H9 (cell line): ENCODE measurements around the gene RBM19. TPM values are rescaled to one million over a fixed set of nuclear protein-coding genes. Genes with fewer than 3 reads are reported as not detected.

Source experiments
- DNase-seq: peaks from one replicate; pipeline ENCODE4 v3.0.0-alpha.2; 2017
- H2AFZ ChIP-seq: one replicate; pipeline ENCODE4 v1.6.1; 2013; ENCODE audit warnings: mild to moderate bottlenecking, low read length, control low read depth, moderate library complexity
- H2AK5ac ChIP-seq: 2 replicates; pipeline ENCODE4 v1.6.1; 2013; ENCODE audit warnings: low read length, control low read depth, mixed read lengths; ENCODE audit not compliant: insufficient read length
- H2BK120ac ChIP-seq: one replicate; pipeline ENCODE4 v1.6.1; 2013; ENCODE audit warnings: low read depth, mild to moderate bottlenecking, low read length, control low read depth, inconsistent platforms; ENCODE audit not compliant: poor library complexity, severe bottlenecking
- H2BK12ac ChIP-seq: 2 replicates; pipeline ENCODE4 v1.6.1; 2013; ENCODE audit warnings: low read length, control low read depth, mixed read lengths, low read depth; ENCODE audit not compliant: insufficient read length
- H2BK15ac ChIP-seq: 2 replicates; pipeline ENCODE4 v1.6.1; 2013; ENCODE audit warnings: low read depth, low read length, control low read depth
- H2BK20ac ChIP-seq: one replicate; pipeline ENCODE4 v1.6.1; 2013; ENCODE audit warnings: low read depth, mild to moderate bottlenecking, low read length, control low read depth, inconsistent platforms; ENCODE audit not compliant: poor library complexity, severe bottlenecking
- H2BK5ac ChIP-seq: 2 replicates; pipeline ENCODE4 v1.6.1; 2013; ENCODE audit warnings: low read length, control low read depth, mixed read lengths; ENCODE audit not compliant: insufficient read length
- H3K14ac ChIP-seq: 2 replicates; pipeline ENCODE4 v1.6.1; 2013; ENCODE audit warnings: low read length, control low read depth; ENCODE audit not compliant: insufficient read depth
- H3K18ac ChIP-seq: 2 replicates; pipeline ENCODE4 v1.6.1; 2013; ENCODE audit warnings: low read depth, mild to moderate bottlenecking, mixed read lengths, low read length, control low read depth; ENCODE audit not compliant: insufficient read length
- H3K23ac ChIP-seq: 2 replicates; pipeline ENCODE4 v1.6.1; 2013; ENCODE audit warnings: low read length, control low read depth, mixed read lengths, low read depth; ENCODE audit not compliant: insufficient read length
- H3K23me2 ChIP-seq: 2 replicates; pipeline ENCODE4 v1.6.1; 2013; ENCODE audit warnings: low read depth, mild to moderate bottlenecking, mixed read lengths, low read length, control low read depth; ENCODE audit not compliant: insufficient read length, poor library complexity, severe bottlenecking
- H3K27ac ChIP-seq: 2 replicates; pipeline ENCODE4 v1.5.1; 2013; ENCODE audit warnings: low read length, control low read depth, mixed read lengths, low read depth; ENCODE audit not compliant: insufficient read length
- H3K27me3 ChIP-seq: 2 replicates; pipeline ENCODE4 v1.6.1; 2013; ENCODE audit warnings: low read length, control low read depth, inconsistent platforms; ENCODE audit not compliant: insufficient read depth
- H3K4ac ChIP-seq: 2 replicates; pipeline ENCODE4 v1.6.1; 2013; ENCODE audit warnings: low read depth, mild to moderate bottlenecking, control low read depth, inconsistent platforms, low read length, moderate library complexity
- H3K4me1 ChIP-seq: 2 replicates; pipeline ENCODE4 v1.6.1; 2013; ENCODE audit warnings: low read length, control low read depth, inconsistent platforms; ENCODE audit not compliant: insufficient read depth
- H3K4me2 ChIP-seq: 2 replicates; pipeline ENCODE4 v1.6.1; 2013; ENCODE audit warnings: low read length, control low read depth, mixed read lengths; ENCODE audit not compliant: insufficient read length, insufficient read depth
- H3K56ac ChIP-seq: 2 replicates; pipeline ENCODE4 v1.6.1; 2013; ENCODE audit warnings: low read depth, mild to moderate bottlenecking, mixed read lengths, low read length, control low read depth; ENCODE audit not compliant: insufficient read length
- H3K79me1 ChIP-seq: 2 replicates; pipeline ENCODE4 v1.6.1; 2013; ENCODE audit warnings: low read depth, mild to moderate bottlenecking, moderate library complexity, low read length, control low read depth, inconsistent platforms; ENCODE audit not compliant: insufficient read depth, poor library complexity, severe bottlenecking
- H3K79me2 ChIP-seq: 2 replicates; pipeline ENCODE4 v1.6.1; 2013; ENCODE audit warnings: low read length, control low read depth, inconsistent platforms; ENCODE audit not compliant: insufficient read depth
- H3K9ac ChIP-seq: 2 replicates; pipeline ENCODE4 v1.6.1; 2013; ENCODE audit warnings: low read length, control low read depth, mixed read lengths; ENCODE audit not compliant: insufficient read length; ENCODE audit errors: extremely low read depth
- H3K9me3 ChIP-seq: one replicate; pipeline ENCODE4 v1.6.1; 2013; ENCODE audit warnings: low read depth, low read length, inconsistent platforms; ENCODE audit not compliant: control insufficient read depth
- H3T11ph ChIP-seq: one replicate; pipeline ENCODE4 v1.6.1; 2013; ENCODE audit warnings: mild to moderate bottlenecking, low read length, control low read depth, inconsistent platforms
- H4K20me1 ChIP-seq: one replicate; pipeline ENCODE4 v1.6.1; 2013; ENCODE audit not compliant: control insufficient read depth, insufficient read length, insufficient read depth
- H4K5ac ChIP-seq: 2 replicates; pipeline ENCODE4 v1.6.1; 2013; ENCODE audit warnings: low read depth, mild to moderate bottlenecking, mixed read lengths, low read length, control low read depth; ENCODE audit not compliant: insufficient read length
- H4K8ac ChIP-seq: replicated peaks from 2 replicates; pipeline ENCODE4 v1.6.1; 2013; ENCODE audit warnings: low read length, control low read depth, mixed read lengths, low read depth; ENCODE audit not compliant: insufficient read length
- H4K91ac ChIP-seq: 2 replicates; pipeline ENCODE4 v1.6.1; 2013; ENCODE audit warnings: low read depth, mild to moderate bottlenecking, moderate library complexity, mixed read lengths, low read length, control low read depth; ENCODE audit not compliant: insufficient read length
- H3K27ac Mint-ChIP-seq, 3 experiments: 2 replicates in 2 of 3; 3 replicates in 1 of 3; pipeline ENCODE4 v1.8.0; 2020 to 2021; ENCODE audit warnings: mixed read lengths in 3 of 3, mild to moderate bottlenecking in 1 of 3, moderate library complexity in 1 of 3
- H3K27me3 Mint-ChIP-seq: 2 replicates; pipeline ENCODE4 v1.8.0; 2021; ENCODE audit warnings: low read depth, mild to moderate bottlenecking, moderate library complexity, mixed read lengths
- H3K36me3 Mint-ChIP-seq, 3 experiments: 2 replicates in 2 of 3; 3 replicates in 1 of 3; pipeline ENCODE4 v1.8.0; 2020 to 2021; ENCODE audit warnings: low read depth in 3 of 3, mixed read lengths in 3 of 3; ENCODE audit not compliant: insufficient read depth in 1 of 3
- H3K4me1 Mint-ChIP-seq, 2 experiments: 2 replicates each; pipeline ENCODE4 v1.8.0; 2020; ENCODE audit warnings: mixed read lengths in 2 of 2
- H3K4me3 Mint-ChIP-seq, 2 experiments: 2 replicates in 1 of 2; 3 replicates in 1 of 2; pipeline ENCODE4 v1.8.0; 2020 to 2021; ENCODE audit warnings: mild to moderate bottlenecking in 2 of 2, mixed read lengths in 2 of 2, moderate library complexity in 1 of 2
- H3K9me3 Mint-ChIP-seq, 2 experiments: 2 replicates in 1 of 2; 3 replicates in 1 of 2; pipeline ENCODE4 v1.8.0; 2020; ENCODE audit warnings: mild to moderate bottlenecking in 2 of 2, mixed read lengths in 2 of 2, moderate library complexity in 1 of 2
- WGBS: extraction: QIAGEN DNeasy Blood & Tissue Kit; methylation state at CpG from one replicate; pipeline ENCODE4 v1.1.7; 2013; ENCODE audit warnings: missing lambda C conversion rate, low lambda C conversion rate, mixed read lengths; ENCODE audit not compliant: insufficient read length; ENCODE audit errors: extremely low coverage; 5-methylcytosine and 5-hydroxymethylcytosine counted together
- total RNA-seq: library from RNA; stranded (reverse); gene quantifications from 2 replicates; pipeline ENCODE4 v1.2.1, GENCODE V29; 2021
- TF ChIP-seq, protein P1 (sequence below): fragments of 200-600 bp; sonication (generic); conservative IDR thresholded peaks from 3 replicates; pipeline ENCODE4 v1.8.0; 2021; ENCODE audit warnings: antibody characterized with exemption, mild to moderate bottlenecking

RBM19 gene
- total RNA-seq, 1 experiment from 2014 or later = 32.2 TPM

DNA sequence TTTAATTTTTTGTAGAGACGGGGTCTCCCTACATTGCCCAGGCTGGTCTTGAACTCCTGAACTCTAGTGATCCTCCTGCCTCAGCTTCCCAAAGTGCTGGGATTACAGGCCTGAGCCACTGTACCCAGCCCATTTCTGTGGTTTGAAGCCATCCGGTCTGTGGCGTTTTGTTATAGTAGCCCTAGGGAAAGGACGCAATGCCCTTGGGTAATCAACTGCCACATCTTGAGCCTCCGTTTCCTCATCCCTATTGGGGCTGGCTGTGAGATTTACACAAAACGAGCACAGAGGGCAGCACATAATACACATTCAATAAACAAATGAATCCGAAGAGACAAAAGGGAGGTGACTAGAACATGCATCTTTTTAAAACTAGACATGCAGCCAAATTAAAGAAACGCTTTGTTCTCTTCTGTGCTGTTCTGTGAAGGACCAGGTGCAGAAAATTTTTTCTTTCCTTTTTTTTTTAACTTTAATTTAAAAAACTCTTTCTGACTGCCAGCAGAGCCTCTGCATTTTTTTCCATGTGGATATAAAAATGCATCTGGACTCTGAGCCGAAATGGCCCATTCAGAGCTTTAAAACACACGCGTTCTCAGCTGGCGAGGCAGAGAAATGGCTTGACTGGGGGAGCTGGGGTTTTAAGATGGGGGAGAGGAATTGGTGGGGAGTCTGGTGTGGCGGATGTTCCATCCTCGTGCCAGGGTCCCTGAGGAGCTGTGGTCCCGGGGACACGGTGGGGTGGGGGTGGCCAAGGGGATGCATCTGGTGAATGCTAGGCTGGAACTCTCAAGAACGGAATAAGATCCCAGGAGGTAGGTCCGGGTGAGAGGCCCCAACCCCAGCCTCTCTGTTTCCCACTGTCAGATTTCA is 119.0 kb downstream of the RBM19 start:
- H3K4me2 ChIP-seq = no peak overlapping the region
- no peak overlapping the region for H2BK20ac ChIP-seq
- no peaks in the 10 kb centered on the region for H3K9me3 ChIP-seq
- H4K20me1 ChIP-seq = no peaks in the 10 kb centered on the region
- no peak overlapping the region for H2BK12ac ChIP-seq
- no peaks in the 10 kb centered on the region for H3K23me2 ChIP-seq
- no peak overlapping the region for H3K27ac ChIP-seq
- no peak overlapping the region for H3K14ac ChIP-seq
- no peak overlapping the region for H3K18ac ChIP-seq
- no peak overlapping the region for H3K56ac ChIP-seq
- no peak overlapping the region for H3T11ph ChIP-seq
- Mint-ChIP-seq H3K27me3 (no peaks in the 10 kb centered on the region), H3K4me3 (no peak overlapping the region), H3K4me1 (peaks cover 3 to 13% of the 10 kb centered on the region in 2 experiments; a peak in 3 of 4 replicates), H3K27ac (peak overlapping the region in 1 of 3 experiments; percentile 3; a peak in 1 of 7 replicates), H3K36me3 (peaks cover 4 to 15% (median 5%) of the 10 kb centered on the region in 3 experiments; a peak in 5 of 7 replicates), H3K9me3 (no peaks in the 10 kb centered on the region)
- H3K23ac ChIP-seq = no peak overlapping the region
- no peaks in the 10 kb centered on the region for H3K4me1 ChIP-seq
- no peak overlapping the region for H2AFZ ChIP-seq
- WGBS = no CpG with 5 or more reads among the region's 18 CpGs
- no peak overlapping the region for H2BK5ac ChIP-seq
- H3K79me2 ChIP-seq = no peaks in the 10 kb centered on the region
- no peak overlapping the region for H3K9ac ChIP-seq
- H2BK120ac ChIP-seq = no peak overlapping the region
- TF ChIP-seq, protein P1, sequence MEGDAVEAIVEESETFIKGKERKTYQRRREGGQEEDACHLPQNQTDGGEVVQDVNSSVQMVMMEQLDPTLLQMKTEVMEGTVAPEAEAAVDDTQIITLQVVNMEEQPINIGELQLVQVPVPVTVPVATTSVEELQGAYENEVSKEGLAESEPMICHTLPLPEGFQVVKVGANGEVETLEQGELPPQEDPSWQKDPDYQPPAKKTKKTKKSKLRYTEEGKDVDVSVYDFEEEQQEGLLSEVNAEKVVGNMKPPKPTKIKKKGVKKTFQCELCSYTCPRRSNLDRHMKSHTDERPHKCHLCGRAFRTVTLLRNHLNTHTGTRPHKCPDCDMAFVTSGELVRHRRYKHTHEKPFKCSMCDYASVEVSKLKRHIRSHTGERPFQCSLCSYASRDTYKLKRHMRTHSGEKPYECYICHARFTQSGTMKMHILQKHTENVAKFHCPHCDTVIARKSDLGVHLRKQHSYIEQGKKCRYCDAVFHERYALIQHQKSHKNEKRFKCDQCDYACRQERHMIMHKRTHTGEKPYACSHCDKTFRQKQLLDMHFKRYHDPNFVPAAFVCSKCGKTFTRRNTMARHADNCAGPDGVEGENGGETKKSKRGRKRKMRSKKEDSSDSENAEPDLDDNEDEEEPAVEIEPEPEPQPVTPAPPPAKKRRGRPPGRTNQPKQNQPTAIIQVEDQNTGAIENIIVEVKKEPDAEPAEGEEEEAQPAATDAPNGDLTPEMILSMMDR = no peak
- DNase-seq = no peak
- no peak overlapping the region for H2AK5ac ChIP-seq
- H3K79me1 ChIP-seq = no peaks in the 10 kb centered on the region
- no peak overlapping the region for H4K5ac ChIP-seq
- no peak overlapping the region for H4K91ac ChIP-seq
- no peak overlapping the region for H3K4ac ChIP-seq
- no peaks in the 10 kb centered on the region for H3K27me3 ChIP-seq
- no peak overlapping the region for H2BK15ac ChIP-seq
- H4K8ac ChIP-seq = no peak overlapping the region
